ENCODE data around the gene ARHGAP20.
A peak's percentile ranks its signal among the peaks of the same experiment; 100 is the strongest.

Gene ARHGAP20, protein sequence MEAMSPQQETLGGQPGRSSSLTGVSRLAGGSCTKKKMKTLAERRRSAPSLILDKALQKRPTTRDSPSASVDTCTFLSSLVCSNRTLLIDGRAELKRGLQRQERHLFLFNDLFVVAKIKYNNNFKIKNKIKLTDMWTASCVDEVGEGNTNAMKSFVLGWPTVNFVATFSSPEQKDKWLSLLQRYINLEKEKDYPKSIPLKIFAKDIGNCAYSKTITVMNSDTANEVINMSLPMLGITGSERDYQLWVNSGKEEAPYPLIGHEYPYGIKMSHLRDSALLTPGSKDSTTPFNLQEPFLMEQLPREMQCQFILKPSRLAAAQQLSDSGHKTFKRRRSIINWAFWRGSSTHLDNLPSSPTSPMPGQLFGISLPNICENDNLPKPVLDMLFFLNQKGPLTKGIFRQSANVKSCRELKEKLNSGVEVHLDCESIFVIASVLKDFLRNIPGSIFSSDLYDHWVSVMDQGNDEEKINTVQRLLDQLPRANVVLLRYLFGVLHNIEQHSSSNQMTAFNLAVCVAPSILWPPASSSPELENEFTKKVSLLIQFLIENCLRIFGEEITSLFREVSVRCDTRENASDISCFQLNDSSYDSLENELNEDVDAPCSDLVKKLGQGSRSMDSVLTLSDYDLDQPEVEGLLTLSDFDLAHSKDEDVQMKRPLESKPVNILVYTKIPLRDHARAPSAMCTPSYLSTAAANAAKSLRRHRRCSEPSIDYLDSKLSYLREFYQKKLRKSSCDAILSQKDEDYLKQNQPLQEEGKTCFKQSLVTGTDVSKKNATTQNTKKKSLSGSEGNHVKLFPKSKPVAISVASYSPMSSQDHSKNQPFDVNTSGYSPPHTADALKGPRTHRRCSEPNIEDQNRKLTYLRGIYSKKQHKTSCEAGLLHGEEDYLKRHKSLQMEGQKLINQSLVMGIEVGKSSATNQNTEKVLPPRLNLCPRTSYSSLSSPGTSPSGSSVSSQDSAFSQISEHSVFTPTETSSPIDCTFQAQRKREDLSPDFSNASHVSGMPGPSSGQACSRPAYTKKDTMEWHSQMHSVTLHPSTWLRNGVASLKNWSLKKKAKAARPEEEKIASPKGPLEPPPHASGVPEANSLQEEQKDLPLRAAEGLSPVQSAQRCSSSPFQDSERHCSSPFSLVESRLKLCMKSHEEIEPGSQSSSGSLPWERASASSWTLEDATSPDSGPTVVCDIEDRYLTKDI

DNA sequence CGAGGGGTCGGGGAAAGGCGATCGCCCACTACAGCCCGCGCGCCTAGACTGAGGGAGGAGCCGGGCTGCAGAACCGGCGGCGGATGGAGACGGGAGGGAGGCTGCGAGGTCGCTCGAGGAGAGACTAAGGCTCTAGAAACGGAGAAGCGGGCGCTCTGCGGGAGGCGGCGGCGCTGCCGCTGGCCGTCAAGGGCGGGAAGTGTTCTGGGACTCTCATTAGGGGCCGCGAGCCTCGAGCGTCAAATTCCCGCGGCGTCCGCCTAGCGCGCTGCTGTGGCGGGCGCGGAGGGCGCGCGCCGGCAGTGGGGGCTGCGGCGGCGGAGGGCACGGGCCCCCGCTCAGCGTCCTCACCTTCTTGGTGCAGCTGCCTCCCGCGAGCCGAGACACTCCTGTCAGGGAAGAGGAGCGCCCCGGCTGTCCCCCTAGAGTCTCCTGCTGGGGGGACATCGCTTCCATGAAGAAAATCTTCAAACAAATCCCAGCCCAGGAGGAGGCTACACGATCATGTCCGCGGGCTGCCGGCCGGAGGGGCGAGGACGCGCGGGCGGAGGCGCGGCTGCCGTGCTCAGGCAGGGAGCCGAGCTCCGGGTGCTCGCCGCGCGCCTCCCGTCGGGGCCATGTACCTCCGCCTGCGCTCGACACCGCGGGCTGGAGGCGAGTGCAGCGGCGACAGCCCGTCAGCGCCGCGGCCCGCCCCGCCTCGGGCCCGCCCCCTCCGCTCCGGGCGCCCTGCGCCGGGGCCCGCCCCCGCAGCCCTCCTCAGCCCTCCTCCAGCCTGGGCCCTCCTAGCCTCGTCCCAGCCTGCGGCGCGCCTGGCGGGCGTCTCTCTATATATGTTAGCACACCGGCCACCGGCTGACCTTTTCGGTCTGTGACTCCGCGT is at the start of gene ARHGAP20:
Gene ARHGAP20 (minus strand): TSS at position 662 of the 883 bp plus-strand sequence. CDS start 206 bp downstream, at position 456.
- DNase-seq (ENCODE audit: low spot score) = peak; percentile 73

DNA sequence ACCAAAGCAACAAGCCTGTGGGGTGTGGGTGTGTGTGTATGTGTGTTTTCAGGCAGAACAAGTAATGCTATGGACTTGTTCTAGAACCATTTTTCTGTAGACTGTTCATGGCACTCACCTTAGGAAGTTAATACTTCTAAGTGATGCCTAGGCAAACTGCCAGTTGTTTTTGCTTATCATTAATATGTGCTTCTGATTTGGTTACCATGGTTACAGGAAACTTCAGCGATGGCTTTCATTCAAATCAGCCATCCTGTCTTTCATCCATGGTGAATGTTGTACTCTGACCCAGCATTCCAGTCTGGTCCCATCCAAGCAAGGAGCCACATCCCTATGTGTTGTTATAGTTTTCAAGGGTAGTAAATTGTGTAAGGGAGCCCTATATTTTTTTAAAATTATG is 49.8 kb upstream of the ARHGAP20 start:
- DNase-seq (ENCODE audit: low spot score) = no peak

DNA sequence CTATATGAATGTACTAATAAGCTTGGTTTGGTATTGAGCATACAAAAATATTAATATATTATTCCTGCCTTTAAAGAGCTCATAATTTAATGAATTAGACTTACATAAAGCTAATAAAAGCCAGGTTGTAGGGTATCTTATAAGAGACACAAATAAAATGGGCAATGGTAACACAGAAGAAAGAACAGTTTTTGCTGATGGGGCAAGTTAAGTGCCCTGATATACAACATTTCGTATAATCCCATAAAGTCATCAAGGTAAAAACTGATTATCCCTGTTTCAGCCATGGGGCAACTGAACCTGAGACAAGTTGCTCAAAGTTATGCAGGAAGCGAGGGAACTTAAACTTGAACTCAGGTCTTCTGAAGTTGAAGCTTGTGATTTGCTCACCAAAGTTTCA is 48.9 kb upstream of the ARHGAP20 start:
- DNase-seq (ENCODE audit: low spot score) = no peak

DNA sequence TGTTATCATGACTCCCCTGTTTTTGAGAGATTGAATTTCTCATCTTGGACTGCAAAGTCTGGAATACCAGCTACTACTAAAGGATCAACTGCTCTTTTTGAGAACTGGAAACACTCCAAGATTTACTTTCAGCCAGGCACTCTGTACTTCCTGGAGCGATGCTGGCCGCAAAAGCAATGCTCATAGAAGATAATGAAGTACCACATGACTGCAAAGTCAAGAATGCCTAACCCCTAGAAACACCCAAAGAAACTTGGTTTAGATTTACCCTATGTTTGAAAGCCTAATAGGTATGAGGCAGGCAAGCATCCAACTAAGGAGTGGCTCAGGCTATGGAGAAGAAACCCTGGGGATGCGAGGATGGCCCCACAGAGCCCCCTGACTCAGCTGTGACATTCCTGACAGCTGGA is 47.7 kb upstream of the ARHGAP20 start:
- DNase-seq (ENCODE audit: low spot score) = no peak

DNA sequence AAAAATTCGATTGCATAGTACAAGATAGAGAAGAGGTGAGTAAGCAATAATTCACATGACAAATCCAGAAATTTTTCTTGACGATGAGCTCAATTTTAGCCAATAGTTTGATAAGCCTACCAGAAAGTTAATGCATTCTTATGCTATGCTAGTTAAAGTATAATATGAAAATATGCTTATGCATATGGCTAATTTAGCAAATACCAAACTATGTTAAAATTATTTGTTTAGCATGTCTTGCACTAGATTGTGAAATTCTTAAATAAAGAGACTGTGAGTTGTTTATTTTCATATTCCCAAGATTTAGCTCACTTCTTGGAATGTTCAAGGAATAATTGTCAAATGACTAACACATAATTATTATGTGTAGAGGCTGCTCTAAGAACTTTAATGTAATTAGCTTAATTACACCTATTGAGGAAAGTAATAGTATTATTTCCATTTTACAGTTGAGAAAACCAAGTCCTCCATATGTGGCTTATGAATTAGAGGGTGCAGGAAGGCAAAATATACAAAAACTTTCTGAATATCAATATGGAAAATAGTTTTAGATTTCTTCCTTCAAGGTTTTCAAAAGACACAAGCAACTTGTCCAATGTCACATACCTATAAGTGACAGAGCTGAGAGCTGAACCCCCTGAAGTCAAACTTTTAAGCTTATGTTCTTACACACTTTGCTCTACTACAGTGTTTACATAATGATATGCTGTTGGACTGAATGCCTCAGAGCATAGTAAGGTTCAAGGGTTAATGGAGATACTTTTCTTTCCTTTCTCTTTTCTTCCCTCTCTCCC is 45.9 kb upstream of the ARHGAP20 start:
- DNase-seq (ENCODE audit: low spot score) = no peak

DNA sequence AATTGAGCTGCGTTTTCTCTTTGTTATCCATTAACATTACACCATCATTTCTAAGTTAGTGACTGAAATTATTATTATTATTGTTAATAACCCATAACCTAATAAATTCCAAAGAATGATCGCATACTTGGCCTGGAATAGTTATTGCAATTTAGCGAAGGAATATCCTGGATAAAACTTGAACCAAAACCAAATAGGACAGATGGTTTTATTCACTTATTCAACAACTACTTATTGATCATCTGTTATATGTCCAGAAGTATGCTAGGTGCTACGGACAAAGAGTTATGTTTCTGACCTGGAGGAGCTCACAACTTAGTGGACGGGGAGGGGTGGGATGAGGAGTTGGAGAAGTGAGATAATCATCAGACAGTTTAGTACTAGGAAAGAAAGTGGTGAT is 44.8 kb upstream of the ARHGAP20 start:
- DNase-seq (ENCODE audit: low spot score) = no peak

DNA sequence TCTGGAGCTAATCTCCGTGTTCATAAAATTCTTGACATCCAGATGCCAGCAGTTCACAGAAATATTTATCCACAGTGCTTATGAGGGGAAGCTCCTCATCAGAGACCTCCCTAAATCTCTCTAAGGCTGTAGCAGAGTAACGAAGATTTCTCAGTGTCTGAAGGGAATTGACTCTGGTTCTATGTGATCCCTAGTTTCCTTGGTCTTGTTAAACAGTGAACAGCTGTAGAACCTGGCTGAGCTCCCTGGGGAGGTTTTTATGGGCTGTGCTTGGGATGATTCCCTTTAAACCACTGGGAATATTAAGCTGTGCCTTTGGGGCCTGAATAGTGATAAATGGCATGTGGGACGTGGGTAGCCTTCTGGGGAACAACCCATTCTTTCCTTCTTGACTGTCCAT is 43.7 kb upstream of the ARHGAP20 start:
- no peak for DNase-seq (ENCODE audit: low spot score)

DNA sequence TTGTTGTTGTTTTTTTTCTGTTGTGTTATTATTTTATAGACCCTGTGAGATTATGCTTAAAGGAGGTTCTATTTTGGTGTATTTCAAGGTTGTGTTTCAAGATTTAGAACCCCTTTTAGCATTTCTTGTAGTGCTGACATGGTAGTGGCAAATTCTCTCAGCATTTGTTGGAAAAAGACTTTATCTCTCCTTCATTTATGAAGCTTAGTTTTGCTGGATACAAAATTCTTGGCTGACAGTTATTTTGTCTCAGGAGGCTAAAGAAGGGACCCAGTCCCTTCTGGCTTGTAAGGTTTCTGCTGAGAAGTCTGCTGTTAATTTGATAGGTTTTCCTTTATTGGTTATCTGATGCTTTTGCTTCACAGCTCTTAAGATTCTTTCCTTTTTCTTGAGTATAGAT is 40.7 kb upstream of the ARHGAP20 start:
- DNase-seq (ENCODE audit: low spot score) = no peak

DNA sequence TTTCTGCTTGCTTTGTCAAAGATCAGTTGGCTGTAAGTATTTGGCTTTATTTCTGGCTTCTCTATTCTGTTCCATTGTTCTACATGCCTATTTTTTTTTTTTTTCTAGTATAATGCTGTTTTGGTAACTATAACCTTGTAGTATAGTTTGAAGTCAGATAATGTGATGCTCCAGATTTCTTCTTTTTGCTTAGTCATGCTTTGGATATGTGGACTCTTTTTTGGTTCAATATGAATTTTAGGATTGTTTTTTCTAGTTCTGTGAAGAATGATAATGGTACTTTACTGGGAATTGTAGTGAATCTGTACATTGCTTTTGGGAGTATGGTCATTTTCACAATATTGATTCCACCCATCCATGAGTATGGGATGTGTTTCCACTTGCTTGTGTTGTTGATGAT is 37.9 kb upstream of the ARHGAP20 start:
- no peak for DNase-seq (ENCODE audit: low spot score)

DNA sequence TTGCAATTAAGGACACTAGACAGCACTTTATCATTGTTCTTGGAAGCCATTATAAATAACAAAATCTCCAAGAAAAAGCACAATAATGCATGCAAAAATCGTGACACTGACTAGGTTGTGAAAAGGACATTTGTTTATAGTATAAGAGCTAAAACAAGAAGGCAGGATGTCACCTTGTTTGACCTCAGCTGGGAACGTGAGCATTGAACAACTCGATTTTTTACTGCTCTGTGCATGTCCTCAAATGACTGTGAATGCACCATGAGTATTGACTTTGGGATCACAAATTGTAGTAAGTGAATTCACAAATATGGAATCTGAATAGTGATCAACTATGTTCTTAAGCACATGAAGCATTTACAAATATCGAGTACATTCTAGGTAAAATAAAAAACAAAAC is 35.3 kb upstream of the ARHGAP20 start:
- no peak for DNase-seq (ENCODE audit: low spot score)

DNA sequence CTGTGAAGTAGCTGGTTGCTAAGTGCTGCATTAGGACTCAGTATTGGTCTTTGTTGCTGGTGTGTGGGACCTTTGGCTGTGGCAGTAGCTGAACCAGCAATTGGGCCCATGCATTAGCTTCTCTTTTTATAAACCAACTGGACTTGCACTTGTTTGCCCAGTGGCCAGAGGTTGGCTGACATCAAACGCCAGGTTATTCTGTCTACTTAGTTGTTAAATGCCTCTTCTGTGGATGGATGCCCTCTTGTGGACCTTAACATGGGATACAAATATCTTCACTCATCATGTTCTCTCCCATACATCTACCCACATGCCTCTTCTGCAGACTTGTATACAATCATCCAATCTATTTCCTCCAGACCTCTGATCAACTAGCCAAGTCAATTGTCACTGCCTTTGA is 26.4 kb upstream of the ARHGAP20 start:
- no peak for DNase-seq (ENCODE audit: low spot score)

DNA sequence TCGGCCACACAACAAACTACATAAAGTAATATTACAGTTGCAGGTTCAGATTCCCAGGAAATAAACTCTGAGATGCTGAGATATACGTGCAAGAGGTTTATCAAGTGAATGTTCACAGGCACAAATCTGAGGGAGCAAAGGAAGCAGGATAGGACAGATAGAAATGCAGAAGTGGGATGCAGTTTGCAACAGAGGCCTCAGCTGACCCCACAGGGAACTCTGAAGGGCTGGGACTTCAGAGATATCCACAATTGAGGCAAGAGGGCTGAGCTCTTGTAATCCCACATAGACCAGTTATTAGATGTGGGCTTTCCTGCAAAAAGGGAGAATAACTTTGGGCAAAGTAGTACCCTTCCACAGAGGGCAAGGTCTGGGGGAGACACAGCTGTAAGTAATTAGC is 25.4 kb upstream of the ARHGAP20 start:
- DNase-seq (ENCODE audit: low spot score) = no peak

DNA sequence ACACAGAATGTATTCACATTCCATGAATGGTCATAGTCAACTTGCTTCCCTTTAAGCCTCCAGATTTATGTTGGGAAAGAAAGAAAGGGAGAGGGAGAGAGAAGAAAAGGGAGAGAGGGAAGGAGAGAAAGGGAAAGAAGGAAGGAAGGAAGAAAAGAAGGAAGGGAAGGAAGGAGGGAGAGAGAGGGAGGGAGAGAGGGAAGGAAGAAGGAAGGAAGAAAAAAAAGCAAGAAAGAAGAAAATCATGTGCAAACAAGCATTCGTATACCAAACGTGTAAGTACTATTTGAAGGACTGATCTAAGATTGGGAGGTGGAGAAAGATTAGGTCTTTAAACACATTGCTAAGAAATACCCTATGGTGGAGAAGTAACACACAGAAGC is 23.9 kb upstream of the ARHGAP20 start:
- no peak for DNase-seq (ENCODE audit: low spot score)

DNA sequence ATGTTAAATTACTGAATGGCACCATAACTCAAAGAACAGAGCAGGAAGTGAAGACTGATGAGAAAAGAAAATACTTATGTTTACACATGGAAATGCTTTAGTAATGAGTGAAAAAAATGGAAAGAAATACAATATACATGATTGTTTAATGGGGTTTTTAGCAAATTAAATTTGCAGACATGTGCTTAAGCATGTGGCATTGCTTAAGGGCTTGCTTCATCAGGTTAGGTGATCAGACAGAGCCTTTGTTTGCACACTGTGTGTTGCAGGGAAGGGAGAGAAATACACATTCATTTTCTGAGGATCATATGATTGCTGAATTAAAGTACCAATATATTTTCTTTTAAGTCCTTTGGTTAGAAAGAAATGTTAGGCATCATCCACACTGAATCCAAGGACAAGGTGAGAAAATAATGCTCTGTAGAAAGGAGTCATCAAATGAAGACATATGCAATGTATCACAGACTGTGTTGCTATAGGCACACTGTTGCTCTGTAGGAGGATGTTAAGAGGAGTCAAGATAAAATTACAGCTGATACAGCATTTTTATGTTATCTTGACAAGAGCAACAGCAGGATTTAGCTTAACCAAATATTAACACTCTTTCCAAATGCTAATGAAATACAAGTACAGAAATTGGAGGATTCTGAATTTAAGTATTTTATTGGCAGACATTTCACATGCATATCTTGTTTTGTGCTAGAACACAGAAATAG is 23.4 kb upstream of the ARHGAP20 start:
- DNase-seq (ENCODE audit: low spot score) = no peak

DNA sequence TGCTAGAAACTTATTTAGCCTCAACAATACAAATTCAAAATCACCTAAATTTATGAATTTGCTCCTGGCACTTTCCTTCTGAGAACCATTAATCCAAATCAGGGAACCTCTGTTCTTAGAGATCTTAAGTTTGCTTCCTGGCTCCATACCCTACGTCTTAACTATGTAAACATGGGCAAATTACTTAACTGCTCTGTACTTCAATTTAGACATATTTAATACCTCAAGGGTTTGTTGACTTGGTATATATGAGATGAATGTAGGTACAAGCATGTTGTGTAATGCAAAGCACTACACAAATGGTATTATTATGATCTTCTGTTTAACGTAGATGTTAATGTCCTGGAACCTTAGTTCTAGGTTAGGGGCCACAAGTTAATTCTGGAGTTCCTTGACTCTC is 22.6 kb upstream of the ARHGAP20 start:
- DNase-seq (ENCODE audit: low spot score) = no peak

DNA sequence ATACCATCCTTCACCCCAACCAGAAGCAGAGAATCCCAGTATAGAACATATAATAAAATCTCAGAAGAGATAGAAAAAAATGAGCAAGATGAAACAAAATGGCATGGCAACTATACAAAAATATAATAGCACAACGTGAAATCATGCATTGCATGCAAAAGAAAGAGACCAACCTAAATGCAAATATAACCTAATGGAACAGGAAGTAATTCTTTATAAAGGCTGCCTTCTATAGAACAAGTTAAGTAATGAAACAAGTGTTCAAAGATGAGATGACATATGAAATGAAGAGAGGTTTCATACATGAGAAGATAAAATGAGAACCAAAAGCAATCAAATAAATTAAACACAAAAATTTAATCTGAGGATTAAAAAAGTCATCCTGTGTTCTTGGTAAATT is 18.5 kb upstream of the ARHGAP20 start:
- no peak for DNase-seq (ENCODE audit: low spot score)

DNA sequence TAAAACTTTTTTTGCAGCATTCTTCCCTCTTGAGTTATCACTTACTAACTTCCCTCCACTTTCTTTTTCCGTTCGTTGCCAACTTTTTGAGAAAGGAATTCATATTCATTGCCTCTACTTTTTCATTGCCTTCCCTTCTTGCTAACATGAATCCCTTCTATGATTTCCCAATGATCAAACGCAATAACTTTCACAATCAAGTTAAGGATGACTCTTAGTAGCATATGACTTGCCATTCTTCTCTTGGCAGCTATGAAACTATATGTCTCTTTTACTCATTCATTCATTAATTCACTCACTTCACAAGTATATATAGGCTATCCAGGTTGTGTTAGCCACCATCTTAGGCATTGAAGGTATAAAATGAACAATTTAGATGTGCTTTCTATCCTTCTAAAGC is 16.6 kb upstream of the ARHGAP20 start:
- DNase-seq (ENCODE audit: low spot score) = no peak

DNA sequence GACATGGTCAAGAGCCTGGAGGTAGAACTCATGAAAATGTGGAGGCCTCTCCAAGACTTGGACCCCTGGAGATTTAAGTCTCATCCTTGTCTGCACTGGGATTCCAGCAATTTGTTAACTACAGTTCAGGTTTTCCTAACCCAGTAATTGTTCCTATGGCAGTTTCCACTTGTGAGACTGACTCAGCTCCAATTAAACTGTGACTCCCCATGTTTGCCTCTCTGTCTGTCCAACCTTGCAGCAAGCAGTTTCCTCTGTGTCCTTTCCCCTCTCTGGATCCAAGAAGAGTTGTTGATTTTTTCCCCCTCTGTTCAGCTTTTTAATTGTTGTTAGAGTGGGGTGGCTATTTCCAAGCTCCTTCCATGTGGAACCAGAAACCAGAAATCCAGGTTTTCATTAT is 16.2 kb upstream of the ARHGAP20 start:
- DNase-seq (ENCODE audit: low spot score) = no peak

DNA sequence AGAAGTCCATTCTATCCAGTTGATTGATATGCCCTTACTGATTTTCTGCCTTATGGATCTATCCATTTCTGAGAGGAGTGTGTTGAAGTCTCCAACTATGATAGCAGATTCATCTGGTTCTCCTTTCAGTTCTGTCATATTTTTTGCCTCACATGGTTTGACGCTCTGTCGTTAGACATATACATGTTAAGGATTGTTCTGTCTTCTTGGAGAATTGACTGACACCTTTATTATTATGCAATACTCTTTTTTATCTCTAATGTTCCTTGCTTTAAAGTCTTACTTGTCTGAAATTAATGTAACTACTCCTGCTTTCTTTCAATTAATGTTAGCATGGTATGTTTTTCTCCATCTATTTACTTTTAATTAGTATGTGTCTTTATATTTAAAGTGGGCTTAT is 12.1 kb upstream of the ARHGAP20 start:
- no peak for DNase-seq (ENCODE audit: low spot score)

Measured in AG08395 (cell line).